GM18867 (cell line): ENCODE results near the gene WDPCP.
A peak's percentile ranks its signal among the peaks of the same experiment; 100 is the strongest.
"Not testable (repeated sequence)": the region's sequence is repeated elsewhere in the genome, so short reads cannot be mapped to it uniquely, and the experiment has no call there.

Source experiments
- ATAC-seq: cut with Tn5 transposase; IDR thresholded peaks from one replicate; pipeline ENCODE4 v1.9.1; 2021; ENCODE audit warnings: mild to moderate bottlenecking, moderate library complexity; ENCODE audit not compliant: unreplicated experiment

WDPCP gene

DNA sequence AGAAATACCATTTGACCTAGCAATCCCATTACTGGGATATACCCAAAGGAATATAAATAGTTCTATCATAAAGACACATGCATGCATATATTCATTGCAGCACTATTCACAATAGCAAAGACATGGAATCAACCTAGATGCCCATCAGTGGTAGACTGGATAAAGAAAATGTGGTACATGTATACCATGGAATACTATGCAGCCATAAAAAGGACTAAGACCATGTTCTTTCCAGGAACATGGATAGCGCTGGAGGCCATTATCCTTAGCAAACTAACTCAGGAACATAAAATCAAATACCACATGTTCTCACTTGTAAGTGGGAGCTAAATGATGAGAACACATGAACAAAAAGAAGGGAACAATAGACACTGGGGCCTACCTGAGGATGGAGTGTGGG is 119.0 kb downstream of the WDPCP start:
- ATAC-seq, result not testable (repeated sequence)

- ATAC-seq, result no peak
These were observed 122.6 kb downstream of the WDPCP start for GRCh38 chr2:63465633-63466032.

DNA sequence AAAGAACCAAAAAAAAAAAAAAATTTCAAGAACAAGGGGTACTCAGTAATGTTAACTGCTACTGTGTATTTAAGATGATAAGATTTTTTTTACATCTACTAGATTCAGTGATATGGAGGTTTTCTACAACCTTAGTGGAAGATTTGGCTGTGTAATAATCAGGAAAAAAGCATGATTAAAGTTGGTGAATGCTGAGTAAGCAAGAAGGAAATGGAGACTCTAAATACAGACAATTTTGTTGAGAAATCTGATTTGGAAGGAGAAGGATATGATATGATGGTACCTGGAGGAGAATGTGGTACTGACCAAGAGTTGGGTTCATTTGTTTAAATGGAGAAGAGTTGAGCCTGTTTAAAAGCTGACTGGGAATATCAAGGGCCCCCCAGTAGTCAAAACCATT is 125.1 kb downstream of the WDPCP start:
- ATAC-seq, result no peak

- no peak for ATAC-seq
These were observed 141.6 kb downstream of the WDPCP start for GRCh38 chr2:63446658-63447057.

DNA sequence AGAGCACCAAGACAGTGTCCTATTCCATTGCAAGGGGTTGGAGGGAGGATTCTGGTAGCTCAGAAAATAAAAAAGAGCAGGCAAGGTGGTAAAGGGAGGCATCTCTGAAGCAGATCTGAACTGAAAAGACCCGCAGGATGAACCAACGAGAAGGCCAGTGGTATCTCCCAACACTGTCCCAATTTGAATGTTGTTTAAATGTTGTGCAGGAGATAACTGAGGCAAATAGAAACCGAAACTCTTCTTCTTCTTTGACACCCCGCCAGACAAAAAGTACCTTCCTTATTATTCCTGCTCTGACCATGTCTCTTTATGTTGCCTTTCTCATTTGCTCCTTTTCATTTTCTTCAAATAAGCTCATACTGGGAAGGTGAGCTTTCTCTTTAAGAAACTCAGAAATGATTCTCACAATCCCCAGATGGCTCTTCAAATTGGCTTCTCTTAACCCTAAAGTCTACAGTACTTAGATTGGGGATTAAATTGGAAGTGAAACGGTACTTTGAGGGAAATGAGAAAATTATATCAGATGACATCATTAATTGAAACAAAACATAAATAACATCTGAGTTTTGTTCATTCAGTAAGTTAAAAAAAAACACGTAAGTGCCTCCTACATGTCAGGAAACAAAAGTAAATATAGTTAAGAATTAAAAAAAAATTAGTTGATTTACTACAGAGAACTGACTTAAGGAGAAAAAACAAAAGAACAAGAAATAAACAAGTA is 143.6 kb downstream of the WDPCP start:
- ATAC-seq, result peak; percentile 58

DNA sequence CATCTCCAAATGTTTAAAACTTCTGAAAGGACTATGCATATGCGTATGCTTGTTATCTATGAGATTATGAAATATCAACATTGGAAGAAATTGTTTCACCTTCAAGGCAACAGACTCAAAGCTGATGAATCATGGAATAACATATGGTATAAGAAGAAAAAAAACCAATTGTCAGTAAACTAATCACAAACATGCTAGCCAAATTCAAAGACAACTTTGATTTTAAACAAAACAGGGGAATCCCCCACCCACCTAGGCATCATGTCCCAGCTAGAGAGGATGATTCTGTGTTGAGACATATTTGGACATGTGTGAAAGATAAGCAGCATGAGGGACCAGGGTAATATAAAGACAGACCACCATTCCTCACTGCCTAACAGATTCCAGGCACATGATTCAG is 147.7 kb downstream of the WDPCP start:
- no peak for ATAC-seq

GRCh38 chr2:63438181-63438580 is 150.1 kb downstream of the WDPCP start:
- no peak for ATAC-seq

- no peak for ATAC-seq
These were observed 151.8 kb downstream of the WDPCP start for GRCh38 chr2:63436488-63436887.

- ATAC-seq, result no peak
These were observed 153.2 kb downstream of the WDPCP start for GRCh38 chr2:63435070-63435469.

GRCh38 chr2:63434024-63435001 is 154.0 kb downstream of the WDPCP start:
- no peak for ATAC-seq

DNA sequence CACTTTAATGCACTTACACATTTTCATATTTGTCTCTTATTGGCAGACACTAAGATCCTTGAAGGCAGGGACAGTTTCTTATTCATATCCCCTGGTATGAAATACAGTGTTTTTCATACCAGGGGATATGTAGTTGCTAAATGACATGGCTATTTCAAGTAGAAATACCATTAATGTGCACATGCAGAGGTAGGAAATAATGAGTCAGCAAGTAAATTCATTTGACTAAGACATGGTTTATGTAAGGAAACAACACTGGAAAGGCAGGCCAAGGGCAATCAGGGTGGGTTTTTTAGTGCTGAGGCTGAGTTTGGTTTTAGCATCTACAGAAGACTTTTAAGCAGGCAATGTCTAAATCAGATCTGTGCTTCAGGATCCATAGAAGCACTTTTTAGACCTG is 155.9 kb downstream of the WDPCP start:
- ATAC-seq, result no peak

- no peak for ATAC-seq
These were observed 162.7 kb downstream of the WDPCP start for GRCh38 chr2:63425606-63426005.

- ATAC-seq, result peak; percentile 99
These were observed 163.2 kb downstream of the WDPCP start for GRCh38 chr2:63425079-63425416.

- ATAC-seq, result peak; percentile 25
These were observed 163.8 kb downstream of the WDPCP start for GRCh38 chr2:63424329-63425078.

GRCh38 chr2:63422556-63422955 is 165.7 kb downstream of the WDPCP start:
- no peak for ATAC-seq

DNA sequence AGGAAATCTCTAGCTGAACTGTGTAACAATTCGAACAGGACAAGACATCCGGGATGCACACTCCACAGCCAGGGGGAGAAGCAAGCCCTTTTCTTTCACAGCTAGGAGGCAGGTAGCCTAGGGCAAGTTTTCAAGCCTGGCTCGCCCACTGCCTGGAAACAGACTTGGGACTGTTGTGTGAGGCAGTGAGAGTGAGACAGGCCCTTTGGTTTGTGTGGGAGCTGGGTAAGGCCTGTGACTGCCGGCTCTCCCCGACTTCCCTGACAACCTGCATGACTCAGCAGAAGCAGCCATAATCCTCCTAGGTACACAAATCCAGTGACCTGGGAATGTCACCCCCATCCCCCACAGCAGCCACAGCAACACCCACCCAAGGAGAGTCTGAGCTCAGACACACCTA is 179.7 kb downstream of the WDPCP start:
- no peak for ATAC-seq

DNA sequence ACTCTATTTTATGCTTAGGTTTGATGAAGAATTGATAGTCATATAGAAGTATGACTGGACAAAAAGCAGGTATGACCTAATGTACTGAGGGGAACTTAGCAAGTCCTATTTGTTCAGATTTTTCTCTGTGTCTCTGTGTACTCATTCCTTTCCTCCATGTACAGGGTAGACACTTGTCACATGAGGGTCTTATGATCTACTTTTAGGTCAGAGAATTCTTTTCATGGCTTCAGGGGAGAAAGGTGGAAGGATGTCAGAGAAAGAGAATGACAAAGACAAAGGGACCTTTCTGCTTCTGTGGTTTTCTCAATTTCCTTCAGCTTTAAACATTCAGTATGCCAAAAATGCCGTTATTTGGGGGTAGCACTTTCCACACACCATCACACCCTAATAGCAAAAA is 181.6 kb downstream of the WDPCP start:
- no peak for ATAC-seq

- ATAC-seq, result no peak
These were observed 184.5 kb downstream of the WDPCP start for GRCh38 chr2:63403820-63404219.

- ATAC-seq, result not testable (repeated sequence)
These were observed 185.4 kb downstream of the WDPCP start for GRCh38 chr2:63402889-63403288.

- ATAC-seq, result no peak
These were observed 189.1 kb downstream of the WDPCP start for GRCh38 chr2:63399156-63399555.

GRCh38 chr2:63379451-63379850 is 208.8 kb downstream of the WDPCP start:
- no peak for ATAC-seq
